B cell (primary cell): Measurements from ENCODE around the gene PHRF1.

ENCODE experiments used
- CTCF ChIP-seq: fragments of 200-600 bp; IDR thresholded peaks from one replicate; pipeline ENCODE4 v1.8.0; 2022; ENCODE audit warnings: antibody characterized with exemption, mild to moderate bottlenecking
- EZH2 ChIP-seq: IDR thresholded peaks from 2 replicates; pipeline ENCODE4 v1.6.1; 2012; ENCODE audit warnings: borderline replicate concordance, low read depth, mild to moderate bottlenecking, moderate library complexity, low read length; ENCODE audit not compliant: insufficient read depth, poor library complexity, severe bottlenecking

GRCh38 chr11:637333-637592 is 61.0 kb downstream of the PHRF1 start:
- TF ChIP-seq CTCF (no peak), EZH2 (no peak)
